ENCODE data around the gene PRR19.

PRR19 gene

GRCh38 chr19:42292042-42292960 is 9.6 kb upstream of the PRR19 start:
- no peak overlapping the region for H3K4me3 ChIP-seq (ENCODE audit: control insufficient read depth, low read depth, low read length)
- no peak for TF ChIP-seq CTCF (conservative IDR thresholded peaks at IDR 0.05; ENCODE audit: control insufficient read depth, insufficient read depth, low read depth, low read length)
- no peak for DNase-seq (ENCODE audit: low read depth)

- TF ChIP-seq CTCF (conservative IDR thresholded peaks at IDR 0.05; ENCODE audit: control insufficient read depth, insufficient read depth, low read depth, low read length): no peak
- no peak overlapping the region for H3K4me3 ChIP-seq (ENCODE audit: control insufficient read depth, low read depth, low read length)
- DNase-seq (ENCODE audit: low read depth): no peak
Measured at GRCh38 chr19:42292963-42293362, 9.0 kb upstream of the PRR19 start.

- DNase-seq (ENCODE audit: low read depth): no peak
- no peak for TF ChIP-seq CTCF (conservative IDR thresholded peaks at IDR 0.05; ENCODE audit: control insufficient read depth, insufficient read depth, low read depth, low read length)
- no peak overlapping the region for H3K4me3 ChIP-seq (ENCODE audit: control insufficient read depth, low read depth, low read length)
Measured at GRCh38 chr19:42293540-42293939, 8.4 kb upstream of the PRR19 start.

GRCh38 chr19:42293948-42294347 is 8.0 kb upstream of the PRR19 start:
- no peak for DNase-seq (ENCODE audit: low read depth)
- H3K4me3 ChIP-seq (ENCODE audit: control insufficient read depth, low read depth, low read length): no peak overlapping the region
- no peak for TF ChIP-seq CTCF (conservative IDR thresholded peaks at IDR 0.05; ENCODE audit: control insufficient read depth, insufficient read depth, low read depth, low read length)

GRCh38 chr19:42294471-42295137 is 7.3 kb upstream of the PRR19 start:
- TF ChIP-seq CTCF (conservative IDR thresholded peaks at IDR 0.05; ENCODE audit: control insufficient read depth, insufficient read depth, low read depth, low read length): no peak
- H3K4me3 ChIP-seq (ENCODE audit: control insufficient read depth, low read depth, low read length): no peak overlapping the region
- no peak for DNase-seq (ENCODE audit: low read depth)

GRCh38 chr19:42295342-42295741 is 6.6 kb upstream of the PRR19 start:
- DNase-seq (ENCODE audit: low read depth): no peak
- no peak for TF ChIP-seq CTCF (conservative IDR thresholded peaks at IDR 0.05; ENCODE audit: control insufficient read depth, insufficient read depth, low read depth, low read length)
- H3K4me3 ChIP-seq (ENCODE audit: control insufficient read depth, low read depth, low read length): no peak overlapping the region
